ENCODE results near the gene ZNF786. TPM values are rescaled to one million over a fixed set of nuclear protein-coding genes. Genes with fewer than 3 reads are reported as not detected.

Gene ZNF786, protein sequence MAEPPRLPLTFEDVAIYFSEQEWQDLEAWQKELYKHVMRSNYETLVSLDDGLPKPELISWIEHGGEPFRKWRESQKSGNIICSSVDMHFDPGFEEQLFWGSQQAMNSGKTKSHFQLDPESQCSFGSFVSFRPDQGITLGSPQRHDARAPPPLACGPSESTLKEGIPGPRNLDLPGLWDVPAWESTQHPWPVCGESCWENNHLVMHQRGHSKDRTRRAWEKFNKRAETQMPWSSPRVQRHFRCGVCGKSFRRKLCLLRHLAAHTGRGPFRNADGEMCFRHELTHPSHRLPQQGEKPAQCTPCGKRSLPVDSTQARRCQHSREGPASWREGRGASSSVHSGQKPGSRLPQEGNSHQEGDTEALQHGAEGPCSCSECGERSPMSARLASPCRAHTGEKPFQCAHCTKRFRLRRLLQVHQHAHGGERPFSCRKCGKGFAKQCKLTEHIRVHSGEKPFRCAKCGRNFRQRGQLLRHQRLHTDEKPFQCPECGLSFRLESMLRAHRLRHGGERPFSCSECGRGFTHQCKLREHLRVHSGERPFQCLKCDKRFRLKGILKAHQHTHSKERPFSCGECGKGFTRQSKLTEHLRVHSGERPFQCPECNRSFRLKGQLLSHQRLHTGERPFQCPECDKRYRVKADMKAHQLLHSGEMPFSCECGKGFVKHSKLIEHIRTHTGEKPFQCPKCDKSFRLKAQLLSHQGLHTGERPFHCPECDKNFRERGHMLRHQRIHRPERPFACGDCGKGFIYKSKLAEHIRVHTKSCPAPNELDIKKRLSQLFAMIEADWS
- 5.9 to 7.0 TPM (median 6.2 TPM) in 5 replicates for total RNA-seq (2022; extraction: Qiagen RNA extraction; ENCODE audit: low read depth)

DNA sequence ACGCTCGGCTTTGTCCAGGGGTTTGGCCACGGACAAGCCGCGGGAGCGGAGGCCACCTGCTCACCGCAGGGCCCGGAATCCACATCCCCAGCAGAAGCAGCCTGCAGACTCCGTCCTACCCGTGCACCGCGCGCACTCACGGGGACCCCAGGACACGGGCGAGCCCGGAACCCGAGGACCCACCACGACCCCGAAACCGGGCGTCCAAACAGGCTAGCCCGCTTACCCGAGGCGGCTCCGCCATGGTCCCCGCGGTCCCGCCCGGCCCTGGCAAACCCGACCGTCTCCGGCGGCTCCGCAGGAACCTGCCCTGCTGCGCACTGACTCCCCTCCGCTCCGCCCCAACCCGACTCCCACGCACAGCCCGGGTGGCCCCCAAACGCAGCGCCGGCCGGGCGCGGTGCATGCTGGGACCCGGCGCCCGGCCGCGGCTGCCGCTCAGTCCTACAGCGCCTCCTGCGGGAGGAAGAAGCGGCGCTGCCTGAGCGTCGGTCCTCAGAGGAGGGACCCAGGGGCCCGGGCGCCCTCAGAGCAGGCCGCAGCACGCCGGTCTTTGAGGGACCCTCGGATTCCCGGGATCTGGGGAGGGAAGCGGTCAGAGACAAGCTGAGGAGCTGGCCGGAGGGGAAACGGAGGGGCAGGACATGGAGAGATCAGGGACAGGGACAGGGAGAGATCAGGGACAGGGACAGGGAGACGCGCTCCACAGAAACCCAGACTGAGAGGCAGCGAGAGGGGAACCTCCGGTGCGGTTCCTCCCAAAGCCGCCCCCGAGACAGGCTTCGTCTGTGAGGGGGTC, at the start of gene ZNF786:
Gene ZNF786 (minus strand): TSS at position 322 of the 799 bp plus-strand sequence. CDS start 78 bp downstream, at position 244.

DNA sequence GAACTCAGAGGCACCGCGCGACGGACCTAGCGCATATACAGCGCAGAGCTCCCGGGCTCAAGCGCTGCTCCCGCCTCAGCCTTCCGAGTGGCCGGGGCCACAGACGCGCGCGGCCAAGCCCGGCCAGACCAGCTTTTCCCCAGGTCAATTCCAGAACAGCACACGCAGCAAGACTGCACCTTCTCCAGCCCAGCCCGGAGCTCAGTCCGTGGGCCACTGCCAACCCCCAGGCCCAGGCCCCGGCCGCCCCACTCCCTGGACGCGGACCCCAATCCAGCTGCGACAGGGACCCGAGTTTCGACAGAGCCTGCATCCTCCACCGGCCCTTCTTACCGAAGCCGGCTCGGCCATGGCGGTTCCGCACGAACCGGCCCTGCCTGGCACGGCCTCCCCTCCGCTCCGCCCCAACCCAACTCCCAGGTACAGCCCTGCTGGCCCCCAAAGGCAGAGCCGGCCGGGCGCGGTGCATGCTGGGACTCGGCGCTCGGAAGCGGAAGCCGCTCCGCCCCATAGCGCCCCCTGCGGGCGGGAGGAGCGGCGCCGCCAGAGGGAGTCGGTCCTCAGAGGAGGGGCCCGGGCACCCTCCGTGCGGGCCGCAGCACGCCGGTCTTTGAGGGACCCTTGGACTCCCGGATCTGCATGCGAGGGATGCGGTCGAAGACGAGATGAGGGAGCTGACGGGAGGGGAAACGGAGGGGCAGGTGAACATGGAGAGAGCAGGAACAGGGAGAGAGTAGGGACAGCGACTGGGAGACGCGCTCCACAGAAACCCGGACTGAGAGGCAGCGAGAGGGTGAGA, 35.5 kb upstream of the ZNF786 start, which contains the start of gene ZNF425:
Gene ZNF425 (minus strand): TSS at position 462 of the 799 bp plus-strand sequence. CDS start 111 bp downstream, at position 351.

DNA sequence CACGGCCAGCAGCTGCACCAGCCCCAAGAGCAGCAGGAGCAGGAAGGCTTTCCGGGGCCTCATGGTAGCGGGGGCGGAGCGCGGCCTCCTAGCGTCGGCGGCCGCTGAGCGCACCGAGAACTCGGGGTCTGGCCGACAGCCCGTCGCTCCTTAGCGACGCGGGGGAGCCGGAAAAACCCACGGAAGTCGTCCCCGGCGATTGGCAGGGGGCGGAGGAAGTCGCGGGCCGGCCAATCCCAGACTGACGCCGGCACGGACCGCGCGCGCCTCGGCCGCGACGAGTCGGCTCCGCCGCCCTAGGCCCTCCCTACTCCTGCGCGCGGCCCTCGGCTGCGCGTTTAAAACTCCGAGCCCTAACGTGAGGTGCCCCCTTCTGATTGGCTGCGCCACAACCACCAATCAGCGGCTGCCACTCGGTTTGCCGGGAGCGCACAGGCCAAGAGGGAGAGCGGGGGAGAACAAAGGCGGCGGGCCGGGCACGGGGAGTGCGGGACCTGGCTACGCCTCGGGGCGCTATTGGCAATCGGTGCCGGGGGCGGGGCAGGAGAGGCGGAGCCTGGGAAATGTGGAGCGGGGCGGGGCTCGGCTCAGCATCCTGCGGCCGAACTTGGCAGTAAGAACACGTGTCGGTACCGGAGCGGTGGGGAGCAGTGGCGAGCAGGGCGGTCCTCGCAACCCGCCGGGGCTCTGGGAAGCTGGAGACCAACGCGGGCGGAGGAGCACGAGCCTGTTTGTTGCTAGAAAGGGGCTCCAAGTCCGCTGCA, 62.0 kb downstream of the ZNF786 start, which contains the start of gene PDIA4:
Gene PDIA4 (minus strand): TSS at position 160 of the 764 bp plus-strand sequence. CDS start 97 bp downstream, at position 63.

Other genes with a start within 250 kb of the ZNF786 start
- 20.4 to 25.6 TPM (median 24.5 TPM) in 5 replicates for gene EZH2, start 206.4 kb downstream of the ZNF786 start, total RNA-seq (2022; extraction: Qiagen RNA extraction; ENCODE audit: low read depth)
- 179 to 200 TPM (median 192 TPM) in 5 replicates for gene PDIA4, start 62.2 kb downstream of the ZNF786 start, total RNA-seq (2022; extraction: Qiagen RNA extraction; ENCODE audit: low read depth)
- gene ZNF425, start 35.6 kb upstream of the ZNF786 start, total RNA-seq (2022; extraction: Qiagen RNA extraction; ENCODE audit: low read depth), result 1.0 to 1.3 TPM (median 1.2 TPM) in 5 replicates
- gene ZNF398, start 56.7 kb upstream of the ZNF786 start, total RNA-seq (2022; extraction: Qiagen RNA extraction; ENCODE audit: low read depth), result 9.2 to 10.4 TPM (median 10.0 TPM) in 5 replicates
- gene ZNF282, start 104.8 kb upstream of the ZNF786 start, total RNA-seq (2022; extraction: Qiagen RNA extraction; ENCODE audit: low read depth), result 20.9 to 26.7 TPM (median 25.6 TPM) in 5 replicates
- gene ZNF212, start 148.9 kb upstream of the ZNF786 start, total RNA-seq (2022; extraction: Qiagen RNA extraction; ENCODE audit: low read depth), result 11.5 to 15.0 TPM (median 12.8 TPM) in 5 replicates
- 5.6 to 7.6 TPM (median 6.5 TPM) in 5 replicates for gene ZNF783, start 171.5 kb upstream of the ZNF786 start, total RNA-seq (2022; extraction: Qiagen RNA extraction; ENCODE audit: low read depth)

Measured in A549 treated with DMSO at 1 μM for 4 hours (cell line).